HepG2 (cell line): ENCODE data around the gene BACH2. TPM values are rescaled to one million over a fixed set of nuclear protein-coding genes. Genes with fewer than 3 reads are reported as not detected.
"Not testable (repeated sequence)": the region's sequence is repeated elsewhere in the genome, so short reads cannot be mapped to it uniquely, and the experiment has no call there.

Experiments used
- ATAC-seq: fragments of 200-7000 bp; cut with Tn5 transposase; 3 replicates; pipeline ENCODE4 v1.9.1; 2020; ENCODE audit warnings: mild to moderate bottlenecking, moderate library complexity
- BruUV-seq: library from RNA; stranded (reverse); fragments of 400-500 nt; replicated peaks from 2 replicates; lab custom pipeline; 2021; lab: Mats Ljungman, UMichigan
- CTCF ChIA-PET: fragments of 300-600 bp; formaldehyde crosslinking; extraction: SDS; loops from one replicate; lab custom pipeline; 2021; ENCODE audit warnings: low total read pairs, inconsistent platforms, low intra/inter-chr PET ratio; lab: Yijun Ruan, JAX
- POLR2A ChIA-PET: fragments of 350-600 bp; sonication (Branson Sonifier 250); formaldehyde crosslinking; loops from one replicate; lab custom pipeline; 2020; ENCODE audit warnings: antibody characterized with exemption, inconsistent platforms; lab: Yijun Ruan, JAX
- DNase-seq: peaks from one replicate; pipeline ENCODE4 v3.0.0-alpha.2; 2015; ENCODE audit warnings: low spot score
- FAIRE-seq: peaks from 3 replicates; lab custom pipeline; 2011; peaks lifted over from hg19 to GRCh38; lab: Jason Lieb, UNC
- H2AFZ ChIP-seq: one replicate; pipeline ENCODE4 v1.6.1; 2011; ENCODE audit warnings: low read length, inconsistent platforms
- H3K27ac ChIP-seq: fragments of 300-600 bp; 3 replicates; pipeline ENCODE4 v1.8.0; 2011; ENCODE audit warnings: mixed run types, mild to moderate bottlenecking, mixed read lengths, low read length, inconsistent platforms; ENCODE audit not compliant: insufficient read depth; ENCODE audit errors: extremely low read length
- H3K27me3 ChIP-seq, 2 experiments: fragments of 200-600 bp in 1 of 2; 2 replicates in 1 of 2; 3 replicates in 1 of 2; pipeline versions ENCODE4 v1.6.0 to v1.8.0; 2011; ENCODE audit warnings: low read length in 2 of 2, mild to moderate bottlenecking in 2 of 2, moderate library complexity in 2 of 2, inconsistent platforms in 1 of 2; ENCODE audit not compliant: insufficient read depth in 2 of 2, control insufficient read depth in 1 of 2
- H3K36me3 ChIP-seq, 2 experiments: fragments of 200-600 bp in 1 of 2; replicated peaks in 1 of 2; 2 replicates in 1 of 2; 3 replicates in 1 of 2; pipeline versions ENCODE4 v1.5.1 to v1.8.0; 2011; ENCODE audit warnings: low read length in 2 of 2, inconsistent platforms in 1 of 2; ENCODE audit not compliant: insufficient read depth in 2 of 2, control insufficient read depth in 1 of 2
- H3K4me1 ChIP-seq: 2 replicates; pipeline ENCODE4 v1.5.1; 2012; ENCODE audit warnings: low read length, inconsistent platforms; ENCODE audit not compliant: insufficient read depth
- H3K4me2 ChIP-seq: 2 replicates; pipeline ENCODE4 v1.6.0; 2011; ENCODE audit warnings: low read depth, low read length, inconsistent platforms
- H3K4me3 ChIP-seq, 3 experiments: fragments of 200-600 bp in 1 of 3; sonication (generic), shearing (Covaris generic) in 1 of 3; replicated peaks in 1 of 3; 2 replicates each; pipeline ENCODE4 v1.5.1; 2011 to 2016; ENCODE audit warnings: low read length in 3 of 3, inconsistent platforms in 2 of 3, low read depth in 2 of 3, mild to moderate bottlenecking in 2 of 3, control low read depth in 1 of 3, mixed read lengths in 1 of 3; ENCODE audit not compliant: insufficient read depth in 1 of 3
- H3K79me2 ChIP-seq: one replicate; pipeline ENCODE4 v1.6.1; 2011; ENCODE audit warnings: low read length, inconsistent platforms; ENCODE audit not compliant: insufficient read depth
- H3K9ac ChIP-seq: 2 replicates; pipeline ENCODE4 v1.6.0; 2011; ENCODE audit warnings: mild to moderate bottlenecking, low read depth, low read length, inconsistent platforms; ENCODE audit not compliant: insufficient read depth
- H3K9me3 ChIP-seq: 2 replicates; pipeline ENCODE4 v1.5.1; 2012; ENCODE audit warnings: mild to moderate bottlenecking, low read length
- H4K20me1 ChIP-seq: 2 replicates; pipeline ENCODE4 v1.6.0; 2011; ENCODE audit warnings: inconsistent platforms, mild to moderate bottlenecking, low read length, moderate library complexity; ENCODE audit not compliant: insufficient read depth
- DBP ChIP-seq: sonication (generic); formaldehyde crosslinking; IDR thresholded peaks from 2 replicates; pipeline ENCODE4 v1.4.0; 2020; ENCODE audit warnings: missing genetic modification reagents; ENCODE audit errors: not compliant biosample characterization
- HCFC1 ChIP-seq: fragments of 150-350 bp; IDR thresholded peaks from 2 replicates; pipeline ENCODE4 v1.6.1; 2014; ENCODE audit warnings: low read depth, low read length
- IRF2 ChIP-seq: IDR thresholded peaks from 2 replicates; pipeline ENCODE4 v1.6.1; 2018; ENCODE audit warnings: missing genetic modification reagents, missing compliant biosample characterization
- MYPOP ChIP-seq: sonication (generic); formaldehyde crosslinking; IDR thresholded peaks from 2 replicates; pipeline ENCODE4 v1.8.1; 2023; ENCODE audit warnings: mild to moderate bottlenecking, moderate library complexity, missing genetic modification reagents
- NCOR1 ChIP-seq: fragments of 200-600 bp; sonication (generic); IDR thresholded peaks from 2 replicates; pipeline ENCODE4 v1.7.0; 2017; ENCODE audit warnings: antibody characterized with exemption, low read length, borderline replicate concordance
- PLRG1 ChIP-seq: fragments of 450-650 bp; conservative IDR thresholded peaks from 2 replicates; pipeline ENCODE4 v1.6.1; 2016
- SALL2 ChIP-seq: sonication (generic); formaldehyde crosslinking; IDR thresholded peaks from 2 replicates; pipeline ENCODE4 v1.8.1; 2023; ENCODE audit warnings: mild to moderate bottlenecking, missing genetic modification reagents, inconsistent platforms
- ZBTB44 ChIP-seq: sonication (generic); formaldehyde crosslinking; IDR thresholded peaks from 2 replicates; pipeline ENCODE4 v1.4.0; 2020; ENCODE audit warnings: missing genetic modification reagents
- ZBTB7A ChIP-seq: sonication (generic); formaldehyde crosslinking; IDR thresholded peaks from 2 replicates; pipeline ENCODE4 v1.8.0; 2022; ENCODE audit warnings: mild to moderate bottlenecking, missing genetic modification reagents
- ZNF280D ChIP-seq: sonication (generic); formaldehyde crosslinking; IDR thresholded peaks from 2 replicates; pipeline ENCODE4 v1.5.1; 2020; ENCODE audit warnings: mild to moderate bottlenecking, missing genetic modification reagents
- ZNF513 ChIP-seq: sonication (generic); formaldehyde crosslinking; conservative IDR thresholded peaks from 2 replicates; pipeline ENCODE4 v1.5.0; 2020; ENCODE audit warnings: missing genetic modification reagents
- WGBS: methylation state at CpG from one replicate; pipeline ENCODE4 v1.1.6; 2017; ENCODE audit warnings: low lambda C conversion rate; 5-methylcytosine and 5-hydroxymethylcytosine counted together
- in situ Hi-C: cut with HindIII; loops from 2 replicates; pipeline ENCODE4 v1.10.0; 2017; ENCODE audit warnings: low pct_unique_long_range_greater_than_20kb; ENCODE audit not compliant: extremely low pct_ligation_motif_present
- intact Hi-C: fragments of 100-400 bp; cut with micrococcal nuclease; formaldehyde crosslinking; loops from one replicate; pipeline ENCODE4 v1.10.0; 2022; ENCODE audit not compliant: unreplicated experiment
- polyA plus RNA-seq, 8 experiments: library from polyadenylated mRNA; depleted of rRNA in 3 of 8; stranded (reverse) in 7 of 8; unstranded in 1 of 8; fragments of >200 nt; fragmentation: Illumina TruSeq in 4 of 8; extraction: Trizol in 4 of 8; gene quantifications; 2 replicates each; pipeline versions ENCODE4 v1.2.1 to v1.2.3, GENCODE V29; 2011 to 2016; ENCODE audit warnings: low read depth in 4 of 8, missing spikeins in 1 of 8, mixed read lengths in 1 of 8; ENCODE audit not compliant: insufficient read depth in 1 of 8
- total RNA-seq, 5 experiments: library from RNA; depleted of rRNA; stranded (reverse); fragments of >200 nt; fragmentation: Illumina TruSeq; extraction: Trizol; gene quantifications; 2 replicates each; pipeline ENCODE4 v1.2.3, GENCODE V29; 2016; ENCODE audit warnings: low read depth in 1 of 5

The BACH2 gene
- total and polyA plus RNA-seq, 2 of the 13 experiments (the other 11 are each of a cell fraction or from before 2014, with no cell fraction given), result 0.01 TPM; not detected in 1

- CTCF ChIA-PET, result no interaction called here
- no peaks in the 10 kb centered on the region; a peak in 1 of 5 replicates for H3K27me3 ChIP-seq
- BruUV-seq, result no TSS peak
- WGBS, result 6% methylated on average over 1 of the region's 1 CpG
- peaks cover 10% of the 10 kb centered on the region; the same call in 1 of the 2 replicates for H3K9me3 ChIP-seq
- POLR2A ChIA-PET, result no interaction called here
- H3K27ac ChIP-seq, result no peak overlapping the region
- ATAC-seq (no peak), FAIRE-seq (no peak), DNase-seq (no peak)
- H3K9ac ChIP-seq, result no peak overlapping the region
- H2AFZ ChIP-seq, result no peak overlapping the region
- no peaks in the 10 kb centered on the region for H3K79me2 ChIP-seq
- TF ChIP-seq ZNF513 (CRISPR knock-in tag) (no peak), MYPOP (CRISPR knock-in tag) (no peak), SALL2 (CRISPR knock-in tag) (no peak), HCFC1 (no peak), ZNF280D (CRISPR knock-in tag) (no peak), ZBTB44 (CRISPR knock-in tag) (no peak), IRF2 (CRISPR knock-in tag) (no peak), PLRG1 (no peak), ZBTB7A (CRISPR knock-in tag) (no peak), NCOR1 (no peak), DBP (CRISPR knock-in tag) (no peak)
- in situ Hi-C loops (no loop called here), intact Hi-C loops (no loop called here)
- no peak overlapping the region for H3K4me2 ChIP-seq
- no peak overlapping the region for H3K4me3 ChIP-seq
- no peaks in the 10 kb centered on the region for H4K20me1 ChIP-seq
- H3K4me1 ChIP-seq, result no peaks in the 10 kb centered on the region
- no peaks in the 10 kb centered on the region for H3K36me3 ChIP-seq
These were observed 178.6 kb downstream of the BACH2 start for GRCh38 chr6:90118069-90118468.

GRCh38 chr6:90116126-90116525 lies 180.5 kb downstream of the BACH2 start:
- H3K27me3 ChIP-seq, H3K9ac ChIP-seq, H3K27ac ChIP-seq, FAIRE-seq, CTCF ChIA-PET, intact Hi-C loops, H3K36me3 ChIP-seq, ATAC-seq, POLR2A ChIA-PET, H2AFZ ChIP-seq, H3K4me2 ChIP-seq, DNase-seq, H3K4me3 ChIP-seq, H3K79me2 ChIP-seq, BruUV-seq, H4K20me1 ChIP-seq, in situ Hi-C loops, H3K4me1 ChIP-seq: not testable (repeated sequence)
- H3K9me3 ChIP-seq, result peaks cover 10% of the 10 kb centered on the region; the same call in 1 of the 2 replicates
- WGBS, result 6% methylated on average over 3 of the region's 3 CpGs
